GM15510 (cell line): Measurements from ENCODE around the gene ITPA.

Experiments
- POLR2A ChIP-seq: IDR thresholded peaks from 3 replicates; pipeline ENCODE4 v1.6.1; 2011; ENCODE audit warnings: borderline replicate concordance; ENCODE audit not compliant: insufficient read length; ENCODE audit errors: extremely low read depth

ITPA gene

DNA sequence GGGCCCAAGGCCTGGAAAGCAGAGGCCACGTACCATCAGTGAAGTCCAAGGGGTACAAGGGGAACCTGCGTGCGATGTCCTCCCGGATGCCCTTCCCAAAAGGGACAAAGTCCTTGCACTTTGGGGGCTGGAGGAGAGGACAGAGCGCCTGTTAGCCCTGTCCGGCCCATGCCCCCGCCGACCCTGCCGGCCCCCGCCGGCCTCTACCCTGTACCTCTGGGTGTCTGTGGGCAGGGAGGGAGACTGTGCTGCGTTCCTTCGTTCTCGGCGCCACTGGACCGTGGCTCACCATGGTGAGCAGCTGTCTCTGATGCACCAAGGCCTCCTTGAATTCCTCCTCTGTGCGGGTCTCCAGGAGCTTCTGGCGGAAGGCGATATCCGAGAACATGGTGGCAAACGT, 21.8 kb downstream of the ITPA start:
- no peak for TF ChIP-seq POLR2A

DNA sequence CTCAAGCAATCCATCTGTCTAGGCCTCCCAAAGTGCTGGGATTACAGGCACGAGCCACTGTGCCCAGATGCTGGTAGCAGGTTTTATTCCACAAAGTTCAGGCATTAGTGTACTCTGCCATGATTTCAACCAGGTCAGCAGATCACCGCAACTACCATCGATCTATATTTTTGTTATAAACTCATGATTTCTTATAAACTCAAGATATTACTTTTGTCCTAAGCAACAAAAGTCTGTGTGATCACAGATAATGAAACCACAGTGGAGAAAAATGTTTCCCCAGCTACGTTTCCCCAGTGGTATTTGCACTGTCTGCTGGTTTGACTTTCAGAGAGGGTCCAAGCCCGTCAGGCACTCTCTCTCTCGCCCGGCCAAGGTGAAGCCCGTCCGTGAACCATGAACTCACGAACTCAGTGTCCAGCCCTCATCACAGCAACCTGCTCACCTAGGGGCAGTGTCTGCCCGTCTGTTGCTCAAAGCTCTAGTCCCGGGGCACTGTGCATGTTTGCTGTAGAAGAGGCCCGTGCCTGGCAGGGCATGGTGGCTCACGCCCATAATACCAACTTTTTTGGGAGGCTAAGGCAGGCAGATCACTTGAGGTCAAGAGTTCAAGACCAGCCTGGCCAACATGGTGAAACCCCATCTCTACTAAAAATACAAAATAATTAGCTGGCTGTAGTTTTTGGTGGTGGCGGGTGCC, 22.7 kb downstream of the ITPA start:
- TF ChIP-seq POLR2A: no peak

GRCh38 chr20:3233131-3233990, 24.1 kb downstream of the ITPA start:
- TF ChIP-seq POLR2A: no peak

DNA sequence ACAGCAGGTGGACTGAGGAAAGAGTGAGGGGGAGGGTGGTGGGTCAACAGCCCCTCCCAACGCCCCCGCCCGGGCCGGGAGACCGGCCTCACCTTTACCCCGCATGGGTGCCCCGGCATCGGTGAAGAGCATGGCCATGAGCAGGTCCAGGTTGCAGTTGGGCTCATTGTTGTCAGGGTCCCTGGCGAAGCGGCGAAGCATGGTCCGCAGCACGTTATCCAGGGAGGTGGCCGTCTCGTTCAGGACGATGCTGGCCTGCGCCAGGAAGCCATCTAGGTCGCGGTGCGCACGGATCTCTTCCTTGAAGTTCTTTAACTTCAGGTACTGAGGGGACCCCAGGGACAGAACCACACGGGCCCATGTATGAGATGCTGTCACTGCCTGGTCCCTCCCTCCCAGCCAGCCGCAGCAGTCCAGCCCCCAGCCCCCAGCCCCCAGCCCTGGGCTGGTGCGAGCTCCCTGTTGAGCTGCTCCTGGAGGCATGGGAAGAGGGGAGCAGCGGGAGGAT, 24.7 kb downstream of the ITPA start:
- no peak for TF ChIP-seq POLR2A

- no peak for TF ChIP-seq POLR2A
These were observed 26.5 kb downstream of the ITPA start for GRCh38 chr20:3235666-3236324.

GRCh38 chr20:3237011-3237957, 28.0 kb downstream of the ITPA start:
- no peak for TF ChIP-seq POLR2A

GRCh38 chr20:3237958-3238615, 28.8 kb downstream of the ITPA start:
- TF ChIP-seq POLR2A: no peak

- no peak for TF ChIP-seq POLR2A
These were observed 29.3 kb downstream of the ITPA start for GRCh38 chr20:3238616-3239025.

DNA sequence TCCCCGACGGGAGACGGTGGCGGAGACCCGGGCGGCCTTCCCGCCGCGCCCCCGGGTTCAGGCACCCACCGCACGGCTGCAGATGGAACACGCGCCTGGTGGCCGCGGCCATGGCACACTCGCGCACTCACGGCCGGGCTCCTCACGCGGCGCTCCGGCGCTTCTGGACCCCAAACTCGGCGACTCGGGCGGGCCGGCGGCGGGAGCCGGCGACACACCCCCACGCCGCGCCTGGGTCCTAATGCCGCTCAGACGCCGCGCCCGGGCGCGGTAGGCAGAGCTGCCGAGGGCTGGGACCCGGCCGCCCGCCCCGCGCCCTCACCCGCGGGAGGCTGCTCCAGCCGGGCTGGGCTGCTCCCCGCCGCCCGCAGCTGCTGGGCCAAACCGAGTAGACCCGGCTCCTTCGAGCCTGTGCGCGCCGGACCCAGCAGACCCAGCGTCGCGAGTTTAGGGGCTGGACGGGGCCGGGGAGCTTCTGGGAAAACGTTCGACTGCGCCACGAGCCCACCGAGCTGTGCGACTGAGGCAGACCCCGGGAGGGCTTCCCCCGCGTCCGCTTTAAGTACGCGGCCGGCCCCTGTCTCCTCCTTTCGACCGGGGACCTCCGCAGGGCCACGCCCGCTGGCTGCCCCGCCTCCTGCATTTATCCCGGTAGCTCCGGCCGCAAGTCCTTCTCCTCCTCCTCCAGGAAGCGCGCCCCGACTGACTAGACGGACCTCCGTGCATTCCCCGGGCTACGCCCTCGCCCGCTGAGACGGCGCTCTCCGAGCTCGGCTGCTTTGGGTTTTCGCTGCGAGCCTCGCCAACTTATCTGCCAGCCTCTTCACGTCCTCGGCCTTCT, 29.9 kb downstream of the ITPA start, which contains the start of gene SLC4A11:
SLC4A11 (minus strand) TSS at position 165 of the 841 bp plus-strand sequence; CDS start at position 112, 53 bp downstream.
- no peak for TF ChIP-seq POLR2A

- no peak for TF ChIP-seq POLR2A
These were observed 30.8 kb downstream of the ITPA start for GRCh38 chr20:3239867-3240775.

DNA sequence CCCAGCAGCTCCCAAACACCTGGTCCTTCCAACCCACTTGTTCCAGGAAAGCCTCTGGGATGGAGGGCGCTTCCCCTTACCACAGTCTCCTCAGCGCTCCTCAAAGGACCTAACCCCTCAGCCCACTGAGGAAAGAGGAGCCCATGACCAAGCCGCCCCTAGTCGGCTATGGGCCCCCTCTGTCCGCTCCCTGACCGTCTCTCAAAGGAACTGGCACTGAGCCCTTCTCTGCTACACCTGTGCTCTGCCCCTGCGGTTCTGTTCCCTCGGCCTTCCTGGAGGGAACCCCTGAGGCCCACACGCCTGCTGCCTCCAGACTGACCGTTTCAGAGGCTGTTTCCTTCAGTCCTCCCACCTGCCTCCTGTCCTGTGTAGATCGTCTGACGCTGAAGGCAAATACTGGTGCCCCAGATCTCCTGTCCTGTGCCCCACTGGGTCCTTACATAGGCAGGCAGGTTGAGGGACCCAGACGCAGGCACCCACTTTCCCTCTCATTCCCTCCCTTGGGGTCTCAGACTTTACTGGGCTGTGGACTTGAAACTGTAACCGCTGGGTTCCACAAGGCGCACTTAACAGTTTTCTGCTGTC, 31.6 kb downstream of the ITPA start:
- TF ChIP-seq POLR2A: no peak
